ENCODE results near the gene PPFIBP2.

PPFIBP2 gene

GRCh38 chr11:7683571-7683970, 169.8 kb downstream of the PPFIBP2 start:
- no peak for DNase-seq (ENCODE audit: extremely low read depth in 1 of 2, low read depth in 1 of 2)

- no peak for DNase-seq (ENCODE audit: extremely low read depth in 1 of 2, low read depth in 1 of 2)
These were observed 173.0 kb downstream of the PPFIBP2 start for GRCh38 chr11:7686761-7687160.

- DNase-seq (ENCODE audit: extremely low read depth in 1 of 2, low read depth in 1 of 2) = no peak
These were observed 173.6 kb downstream of the PPFIBP2 start for GRCh38 chr11:7687386-7687785.

- DNase-seq (ENCODE audit: extremely low read depth in 1 of 2, low read depth in 1 of 2) = no peak
These were observed 174.5 kb downstream of the PPFIBP2 start for GRCh38 chr11:7688238-7688826.

- no peak for DNase-seq (ENCODE audit: extremely low read depth in 1 of 2, low read depth in 1 of 2)
These were observed 175.4 kb downstream of the PPFIBP2 start for GRCh38 chr11:7689239-7689638.

- no peak for DNase-seq (ENCODE audit: extremely low read depth in 1 of 2, low read depth in 1 of 2)
These were observed 176.8 kb downstream of the PPFIBP2 start for GRCh38 chr11:7690648-7691047.

- DNase-seq (ENCODE audit: extremely low read depth in 1 of 2, low read depth in 1 of 2) = no peak
These were observed 178.1 kb downstream of the PPFIBP2 start for GRCh38 chr11:7691759-7692350.

- DNase-seq (ENCODE audit: extremely low read depth in 1 of 2, low read depth in 1 of 2) = no peak
These were observed 178.6 kb downstream of the PPFIBP2 start for GRCh38 chr11:7692426-7692825.

GRCh38 chr11:7694235-7694634, 180.4 kb downstream of the PPFIBP2 start:
- no peak for DNase-seq (ENCODE audit: extremely low read depth in 1 of 2, low read depth in 1 of 2)

GRCh38 chr11:7696424-7696823, 182.6 kb downstream of the PPFIBP2 start:
- no peak for DNase-seq (ENCODE audit: extremely low read depth in 1 of 2, low read depth in 1 of 2)

Measured in activated CD8-positive, alpha-beta memory T cell treated with anti-CD3 and anti-CD28 coated beads for 1 hour (primary cell).